ENCODE results near the gene OTOF.

OTOF gene

GRCh38 chr2:26464390-26465265 lies 13.3 kb downstream of the OTOF start:
- DNase-seq: no peak

GRCh38 chr2:26463244-26464192 lies 14.4 kb downstream of the OTOF start:
- DNase-seq: no peak

GRCh38 chr2:26462511-26463243 lies 15.2 kb downstream of the OTOF start:
- DNase-seq: peak; percentile 17

- no peak for DNase-seq
Observed at GRCh38 chr2:26462100-26462499, 15.8 kb downstream of the OTOF start.

GRCh38 chr2:26461601-26462023 lies 16.3 kb downstream of the OTOF start:
- no peak for DNase-seq

- DNase-seq: no peak
Observed at GRCh38 chr2:26460613-26461031, 17.3 kb downstream of the OTOF start.

GRCh38 chr2:26459991-26460612 lies 17.8 kb downstream of the OTOF start:
- DNase-seq: no peak

- DNase-seq: no peak
Observed at GRCh38 chr2:26458365-26459042, 19.4 kb downstream of the OTOF start.

GRCh38 chr2:26457695-26458364 lies 20.1 kb downstream of the OTOF start:
- DNase-seq: no peak

- DNase-seq: no peak
Observed at GRCh38 chr2:26457251-26457666, 20.7 kb downstream of the OTOF start.

- DNase-seq: no peak
Observed at GRCh38 chr2:26456440-26457250, 21.3 kb downstream of the OTOF start.

GRCh38 chr2:26455670-26456439 lies 22.1 kb downstream of the OTOF start:
- no peak for DNase-seq

GRCh38 chr2:26455037-26455669 lies 22.8 kb downstream of the OTOF start:
- DNase-seq: no peak

GRCh38 chr2:26454561-26455001 lies 23.3 kb downstream of the OTOF start:
- DNase-seq: no peak

GRCh38 chr2:26453421-26454329 lies 24.2 kb downstream of the OTOF start:
- DNase-seq: no peak

- no peak for DNase-seq
Observed at GRCh38 chr2:26451700-26452099, 26.2 kb downstream of the OTOF start.

- no peak for DNase-seq
Observed at GRCh38 chr2:26450031-26450635, 27.8 kb downstream of the OTOF start.

Measured in activated CD4-positive, alpha-beta T cell treated with anti-CD3 and anti-CD28 coated beads, Interleukin-2, amount 50 U/mL, for 16 hours (primary cell).